Trophoblast cell (in vitro differentiated cells and primary cell): ENCODE data around the gene VCAN.

Experiments
- DNase-seq, 2 donors: peaks; one replicate each; pipeline ENCODE4 v3.0.0-alpha.2; 2016
- H2AFZ ChIP-seq: 2 replicates; pipeline ENCODE4 v1.6.1; 2013; ENCODE audit warnings: low read length, moderate library complexity, mild to moderate bottlenecking; ENCODE audit not compliant: insufficient read depth, poor library complexity
- H2AK5ac ChIP-seq: 2 replicates; pipeline ENCODE4 v1.6.1; 2013; ENCODE audit warnings: mild to moderate bottlenecking, low read length
- H2BK120ac ChIP-seq: 2 replicates; pipeline ENCODE4 v1.6.1; 2013; ENCODE audit warnings: low read length, mild to moderate bottlenecking, moderate library complexity; ENCODE audit not compliant: insufficient read depth, poor library complexity
- H2BK12ac ChIP-seq: 2 replicates; pipeline ENCODE4 v1.6.1; 2013; ENCODE audit warnings: mild to moderate bottlenecking, low read length, moderate library complexity
- H2BK5ac ChIP-seq: 2 replicates; pipeline ENCODE4 v1.6.1; 2013; ENCODE audit warnings: low read length, low read depth, moderate library complexity, mild to moderate bottlenecking; ENCODE audit not compliant: poor library complexity
- H3K14ac ChIP-seq: 2 replicates; pipeline ENCODE4 v1.6.1; 2013; ENCODE audit warnings: mild to moderate bottlenecking, low read length
- H3K18ac ChIP-seq: 2 replicates; pipeline ENCODE4 v1.6.1; 2013; ENCODE audit warnings: mild to moderate bottlenecking, low read length
- H3K23ac ChIP-seq: 2 replicates; pipeline ENCODE4 v1.6.1; 2013; ENCODE audit warnings: low read length
- H3K27ac ChIP-seq: 2 replicates; pipeline ENCODE4 v1.5.1; 2013; ENCODE audit warnings: low read depth, mild to moderate bottlenecking, inconsistent platforms, low read length, moderate library complexity
- H3K27me3 ChIP-seq: 2 replicates; pipeline ENCODE4 v1.6.1; 2013; ENCODE audit warnings: inconsistent platforms, mild to moderate bottlenecking, low read length, moderate library complexity; ENCODE audit not compliant: insufficient read depth
- H3K36me3 ChIP-seq, 2 experiments: 1 replicate in 1 of 2; 2 replicates in 1 of 2; pipeline ENCODE4 v1.6.1; 2013; ENCODE audit warnings: low read length in 2 of 2, mild to moderate bottlenecking in 2 of 2, moderate library complexity in 1 of 2; ENCODE audit not compliant: insufficient read depth in 2 of 2, control insufficient read depth in 1 of 2
- H3K4ac ChIP-seq: 2 replicates; pipeline ENCODE4 v1.6.1; 2013; ENCODE audit warnings: low read depth, mild to moderate bottlenecking, low read length, moderate library complexity
- H3K4me1 ChIP-seq, 2 experiments: 1 replicate in 1 of 2; 2 replicates in 1 of 2; pipeline ENCODE4 v1.6.1; 2013; ENCODE audit warnings: low read length in 2 of 2, mild to moderate bottlenecking in 2 of 2, moderate library complexity in 1 of 2; ENCODE audit not compliant: insufficient read depth in 2 of 2, control insufficient read depth in 1 of 2
- H3K4me2 ChIP-seq: 2 replicates; pipeline ENCODE4 v1.6.1; 2013; ENCODE audit warnings: inconsistent platforms, mild to moderate bottlenecking, low read length, moderate library complexity
- H3K4me3 ChIP-seq: 2 replicates; pipeline ENCODE4 v1.5.1; 2013; ENCODE audit warnings: mild to moderate bottlenecking, low read depth, low read length, inconsistent platforms
- H3K79me1 ChIP-seq: one replicate; pipeline ENCODE4 v1.6.1; 2013; ENCODE audit warnings: low read length
- H3K79me2 ChIP-seq: 2 replicates; pipeline ENCODE4 v1.6.1; 2013; ENCODE audit warnings: low read length, mild to moderate bottlenecking; ENCODE audit not compliant: control insufficient read depth, insufficient read depth, poor library complexity
- H3K9ac ChIP-seq: 2 replicates; pipeline ENCODE4 v1.6.1; 2013; ENCODE audit warnings: mild to moderate bottlenecking, low read length
- H3K9me3 ChIP-seq: 2 replicates; pipeline ENCODE4 v1.6.1; 2013; ENCODE audit warnings: low read depth, mild to moderate bottlenecking, control low read depth, inconsistent platforms, low read length; ENCODE audit not compliant: insufficient read depth
- H4K12ac ChIP-seq: 2 replicates; pipeline ENCODE4 v1.6.1; 2013; ENCODE audit warnings: low read depth, mild to moderate bottlenecking, low read length, moderate library complexity
- H4K8ac ChIP-seq: 2 replicates; pipeline ENCODE4 v1.6.1; 2013; ENCODE audit warnings: low read depth, mild to moderate bottlenecking, low read length, moderate library complexity
- H4K91ac ChIP-seq: one replicate; pipeline ENCODE4 v1.6.1; 2013; ENCODE audit warnings: low read depth, mild to moderate bottlenecking, low read length, moderate library complexity
- whole genome bisulfite sequencing: extraction: QIAGEN DNeasy Blood & Tissue Kit; methylation state at CpG from one replicate; pipeline ENCODE4 v1.1.7; 2013; ENCODE audit warnings: missing lambda C conversion rate; ENCODE audit not compliant: insufficient read length, insufficient coverage; ENCODE audit errors: extremely low coverage; 5-methylcytosine and 5-hydroxymethylcytosine counted together

The VCAN gene

GRCh38 chr5:83527221-83527620 lies 55.7 kb downstream of the VCAN start:
- H3K4me2 ChIP-seq, result no peak overlapping the region
- H3K36me3 ChIP-seq, result no peaks in the 10 kb centered on the region
- no peak for DNase-seq
- WGBS, result no CpG with 5 or more reads among the region's 4 CpGs
- no peaks in the 10 kb centered on the region for H3K79me1 ChIP-seq
- H2BK5ac ChIP-seq, result no peak overlapping the region
- H3K18ac ChIP-seq, result no peak overlapping the region
- no peaks in the 10 kb centered on the region for H3K9me3 ChIP-seq
- no peak overlapping the region for H3K4ac ChIP-seq
- no peaks in the 10 kb centered on the region for H3K4me1 ChIP-seq
- H2AFZ ChIP-seq, result no peak overlapping the region
- H4K91ac ChIP-seq, result no peak overlapping the region
- no peak overlapping the region for H3K23ac ChIP-seq
- H3K27me3 ChIP-seq, result no peaks in the 10 kb centered on the region
- no peak overlapping the region for H3K27ac ChIP-seq
- no peak overlapping the region for H3K14ac ChIP-seq
- H2AK5ac ChIP-seq, result no peak overlapping the region
- no peak overlapping the region for H4K12ac ChIP-seq
- no peaks in the 10 kb centered on the region for H3K79me2 ChIP-seq
- no peak overlapping the region for H3K9ac ChIP-seq
- H2BK12ac ChIP-seq, result no peak overlapping the region
- H3K4me3 ChIP-seq, result no peak overlapping the region
- H2BK120ac ChIP-seq, result no peak overlapping the region
- no peak overlapping the region for H4K8ac ChIP-seq

GRCh38 chr5:83527722-83528438 lies 56.3 kb downstream of the VCAN start:
- Histone ChIP-seq H2BK5ac (no peak overlapping the region), H3K4me1 (no peaks in the 10 kb centered on the region), H2AK5ac (no peak overlapping the region), H3K79me1 (no peaks in the 10 kb centered on the region), H3K27ac (no peak overlapping the region), H3K23ac (no peak overlapping the region), H3K36me3 (no peaks in the 10 kb centered on the region), H4K12ac (no peak overlapping the region), H4K91ac (no peak overlapping the region), H3K4me2 (no peak overlapping the region), H4K8ac (no peak overlapping the region), H3K9ac (no peak overlapping the region), H3K18ac (no peak overlapping the region), H3K79me2 (no peaks in the 10 kb centered on the region), H3K9me3 (no peaks in the 10 kb centered on the region), H3K14ac (no peak overlapping the region), H3K4ac (no peak overlapping the region), H2BK12ac (no peak overlapping the region), H2AFZ (no peak overlapping the region), H2BK120ac (no peak overlapping the region), H3K27me3 (no peaks in the 10 kb centered on the region), H3K4me3 (no peak overlapping the region)
- no CpG with 5 or more reads among the region's 4 CpGs for WGBS
- no peak for DNase-seq

GRCh38 chr5:83528439-83528769 lies 56.9 kb downstream of the VCAN start:
- DNase-seq, result no peak
- no peak overlapping the region for H2BK5ac ChIP-seq
- H2AK5ac ChIP-seq, result no peak overlapping the region
- H3K79me1 ChIP-seq, result no peaks in the 10 kb centered on the region
- H2BK12ac ChIP-seq, result no peak overlapping the region
- no peak overlapping the region for H2BK120ac ChIP-seq
- H3K36me3 ChIP-seq, result no peaks in the 10 kb centered on the region
- H3K23ac ChIP-seq, result no peak overlapping the region
- H3K4me1 ChIP-seq, result no peaks in the 10 kb centered on the region
- no peaks in the 10 kb centered on the region for H3K79me2 ChIP-seq
- no peak overlapping the region for H3K27ac ChIP-seq
- no peak overlapping the region for H3K4ac ChIP-seq
- H4K91ac ChIP-seq, result no peak overlapping the region
- H4K12ac ChIP-seq, result no peak overlapping the region
- no peak overlapping the region for H3K14ac ChIP-seq
- H3K4me3 ChIP-seq, result no peak overlapping the region
- H3K27me3 ChIP-seq, result no peaks in the 10 kb centered on the region
- H3K9ac ChIP-seq, result no peak overlapping the region
- no peak overlapping the region for H4K8ac ChIP-seq
- no peak overlapping the region for H3K18ac ChIP-seq
- H2AFZ ChIP-seq, result no peak overlapping the region
- no CpG with 5 or more reads among the region's 2 CpGs for WGBS
- H3K9me3 ChIP-seq, result no peaks in the 10 kb centered on the region
- H3K4me2 ChIP-seq, result no peak overlapping the region

GRCh38 chr5:83530193-83530592 lies 58.6 kb downstream of the VCAN start:
- Histone ChIP-seq H4K8ac (no peak overlapping the region), H3K4me1 (no peaks in the 10 kb centered on the region), H3K79me2 (no peaks in the 10 kb centered on the region)

More at GRCh38 chr5:83530193-83530592, 58.6 kb downstream of the VCAN start:
- no peak overlapping the region for H2BK12ac ChIP-seq
- H3K36me3 ChIP-seq, result no peaks in the 10 kb centered on the region
- no peak overlapping the region for H3K9ac ChIP-seq
- no peak overlapping the region for H3K4me3 ChIP-seq
- no peak overlapping the region for H2BK120ac ChIP-seq
- H3K23ac ChIP-seq, result no peak overlapping the region
- H3K27ac ChIP-seq, result no peak overlapping the region
- no peak overlapping the region for H2AFZ ChIP-seq
- no peak overlapping the region for H3K14ac ChIP-seq
- H3K4ac ChIP-seq, result no peak overlapping the region
- no CpG with 5 or more reads among the region's 2 CpGs for WGBS
- no peaks in the 10 kb centered on the region for H3K79me1 ChIP-seq
- DNase-seq, result no peak
- no peaks in the 10 kb centered on the region for H3K9me3 ChIP-seq
- no peak overlapping the region for H4K12ac ChIP-seq
- H4K91ac ChIP-seq, result no peak overlapping the region
- H3K27me3 ChIP-seq, result no peaks in the 10 kb centered on the region
- no peak overlapping the region for H3K18ac ChIP-seq
- no peak overlapping the region for H2AK5ac ChIP-seq
- no peak overlapping the region for H2BK5ac ChIP-seq
- no peak overlapping the region for H3K4me2 ChIP-seq
